ENCODE results near the gene TBC1D20.
"Not testable (repeated sequence)": the region's sequence is repeated elsewhere in the genome, so short reads cannot be mapped to it uniquely, and the experiment has no call there.

TBC1D20 gene

GRCh38 chr20:462199-462991 lies at the start of gene TBC1D20:
TSS of gene TBC1D20 (minus strand) at chr20:462533. CDS start at chr20:462405, 128 bp downstream.
- peak; percentile 92 for DNase-seq

GRCh38 chr20:510328-511057 lies 48.2 kb upstream of the TBC1D20 start:
- DNase-seq = not testable (repeated sequence)

GRCh38 chr20:508364-508787 lies 46.0 kb upstream of the TBC1D20 start:
- not testable (repeated sequence) for DNase-seq

- no peak for DNase-seq
These were observed 45.5 kb upstream of the TBC1D20 start for GRCh38 chr20:507761-508332.

GRCh38 chr20:507006-507758 lies 44.8 kb upstream of the TBC1D20 start:
- no peak for DNase-seq

GRCh38 chr20:504632-505075 lies 42.3 kb upstream of the TBC1D20 start:
- no peak for DNase-seq

GRCh38 chr20:503048-503737 lies 40.9 kb upstream of the TBC1D20 start:
- no peak for DNase-seq

GRCh38 chr20:497979-498378 lies 35.6 kb upstream of the TBC1D20 start:
- no peak for DNase-seq

GRCh38 chr20:496126-496696 lies 33.9 kb upstream of the TBC1D20 start:
- DNase-seq = no peak

GRCh38 chr20:492159-492558 lies 29.8 kb upstream of the TBC1D20 start:
- no peak for DNase-seq

GRCh38 chr20:487655-488054 lies 25.3 kb upstream of the TBC1D20 start:
- DNase-seq = no peak

- DNase-seq = no peak
These were observed 21.7 kb upstream of the TBC1D20 start for GRCh38 chr20:483815-484644.

GRCh38 chr20:481167-481566 lies 18.8 kb upstream of the TBC1D20 start:
- no peak for DNase-seq

GRCh38 chr20:480044-480443 lies 17.7 kb upstream of the TBC1D20 start:
- no peak for DNase-seq

GRCh38 chr20:479487-479886 lies 17.2 kb upstream of the TBC1D20 start:
- DNase-seq = no peak

GRCh38 chr20:478949-479429 lies 16.7 kb upstream of the TBC1D20 start:
- DNase-seq = no peak

- DNase-seq = no peak
These were observed 15.9 kb upstream of the TBC1D20 start for GRCh38 chr20:478010-478948.

- DNase-seq = not testable (repeated sequence)
These were observed 14.4 kb upstream of the TBC1D20 start for GRCh38 chr20:476561-477249.

All from activated CD8-positive, alpha-beta memory T cell treated with anti-CD3 and anti-CD28 coated beads, Interleukin-2, amount 50 U/mL, for 48 hours (primary cell).